HG03575 (cell line): ENCODE data around the gene OLAH.
A peak's percentile ranks its signal among the peaks of the same experiment; 100 is the strongest.

Source experiments
- ATAC-seq: cut with Tn5 transposase; IDR thresholded peaks from one replicate; pipeline ENCODE4 v1.9.1; 2021; ENCODE audit not compliant: unreplicated experiment, insufficient number of reproducible peaks, low FRiP score; ENCODE audit errors: extremely low read depth

The OLAH gene

DNA sequence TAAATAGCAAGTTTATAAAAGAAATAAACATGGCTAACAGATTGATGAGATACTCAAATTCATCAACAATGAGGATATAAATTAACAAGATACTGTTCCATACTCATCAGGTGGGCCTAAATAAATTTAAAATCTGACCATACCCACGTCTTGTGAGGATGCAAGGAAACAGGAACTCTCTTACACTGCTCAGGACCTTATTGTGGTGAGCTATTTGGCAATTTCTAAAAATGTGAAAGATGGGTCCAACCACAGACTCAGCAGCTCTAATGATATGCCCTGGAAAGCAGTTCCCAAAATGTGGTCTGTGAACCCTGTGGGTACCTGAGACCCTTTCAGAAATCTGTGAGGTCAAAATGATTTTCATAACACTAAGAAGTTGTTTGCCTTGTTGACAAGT is 74.9 kb downstream of the OLAH start:
- ATAC-seq, result no peak

DNA sequence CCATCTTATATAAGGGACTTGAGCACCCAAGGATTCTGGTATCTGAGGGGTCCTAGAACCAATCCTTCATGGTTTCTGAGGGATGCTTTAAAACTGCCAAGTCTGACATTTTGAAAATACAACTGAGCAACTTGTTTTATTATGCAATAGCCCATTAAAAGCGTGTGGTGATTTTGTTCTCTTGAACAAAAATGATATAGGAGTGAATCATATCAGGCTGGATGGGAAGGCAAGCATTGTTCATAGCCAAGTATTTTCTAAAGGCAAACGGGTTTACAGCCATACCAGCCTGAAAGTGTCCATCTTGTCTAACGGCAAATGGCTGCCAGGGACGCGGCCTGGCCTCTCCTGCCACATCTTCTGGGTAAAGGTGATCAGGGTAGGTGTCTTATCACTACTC is 76.8 kb downstream of the OLAH start:
- ATAC-seq, result no peak

DNA sequence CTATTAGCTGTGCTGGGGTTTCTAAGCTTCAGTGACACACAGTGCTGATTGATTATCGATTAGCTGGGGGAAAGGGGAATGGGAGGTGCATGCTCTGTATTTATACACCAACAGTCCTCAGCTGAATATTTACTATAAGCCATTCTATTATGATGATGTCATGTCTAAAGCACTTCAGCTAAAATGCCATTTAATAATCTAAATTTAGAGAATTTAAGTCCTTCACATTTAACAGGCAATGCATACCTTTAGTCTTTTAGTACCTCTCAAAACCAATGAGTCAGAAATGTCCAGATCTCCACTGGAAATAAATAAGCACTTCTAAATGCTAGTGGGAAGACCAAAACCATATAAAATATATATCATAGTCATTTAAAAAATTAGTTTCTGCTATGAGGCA is 78.0 kb downstream of the OLAH start:
- no peak for ATAC-seq

- ATAC-seq, result peak; percentile 95
Observed at GRCh38 chr10:15122477-15123030, 78.8 kb downstream of the OLAH start.
